ENCODE measurements around the gene ZPLD1.

The ZPLD1 gene

GRCh38 chr3:102471491-102471890, 36.7 kb downstream of the ZPLD1 start:
- Histone ChIP-seq H3K27ac (ENCODE audit: low read depth, low read length) (no peak overlapping the region), H4K20me1 (ENCODE audit: low read depth, low read length) (no peaks in the 10 kb centered on the region), H3K9me2 (replicated peaks; ENCODE audit: insufficient read depth, low read length) (no peaks in the 10 kb centered on the region), H2AFZ (ENCODE audit: low read depth, low read length, severe bottlenecking) (no peak overlapping the region), H3K36me3 (ENCODE audit: low read length) (no peaks in the 10 kb centered on the region), H3K79me2 (ENCODE audit: insufficient read depth, low read length) (no peaks in the 10 kb centered on the region), H3F3A (ENCODE audit: insufficient read depth) (no peaks in the 10 kb centered on the region), H3K9me3 (ENCODE audit: insufficient read depth, low read length) (no peaks in the 10 kb centered on the region), H3K27me3 (ENCODE audit: low read length) (no peaks in the 10 kb centered on the region), H3K9ac (ENCODE audit: low read length) (no peak overlapping the region), H3K4me3 (ENCODE audit: insufficient read depth, low read length, poor library complexity, severe bottlenecking) (no peak overlapping the region), H3K4me2 (ENCODE audit: low read depth, low read length, poor library complexity, severe bottlenecking) (no peak overlapping the region)
- TF ChIP-seq CTCF (IDR thresholded peaks at IDR 0.05; ENCODE audit: insufficient read depth, low read length, poor library complexity, severe bottlenecking) (no peak), EZH2phosphoT487 (conservative IDR thresholded peaks at IDR 0.05; ENCODE audit: low read length) (no peak)

GRCh38 chr3:102473648-102474047, 38.8 kb downstream of the ZPLD1 start:
- Histone ChIP-seq H3K9me2 (replicated peaks; ENCODE audit: insufficient read depth, low read length) (no peaks in the 10 kb centered on the region), H4K20me1 (ENCODE audit: low read depth, low read length) (no peaks in the 10 kb centered on the region), H3K27me3 (ENCODE audit: low read length) (no peaks in the 10 kb centered on the region), H3K27ac (ENCODE audit: low read depth, low read length) (no peak overlapping the region), H3F3A (ENCODE audit: insufficient read depth) (no peaks in the 10 kb centered on the region), H3K9ac (ENCODE audit: low read length) (no peak overlapping the region), H3K4me2 (ENCODE audit: low read depth, low read length, poor library complexity, severe bottlenecking) (no peak overlapping the region), H2AFZ (ENCODE audit: low read depth, low read length, severe bottlenecking) (no peak overlapping the region), H3K36me3 (ENCODE audit: low read length) (no peaks in the 10 kb centered on the region), H3K4me3 (ENCODE audit: insufficient read depth, low read length, poor library complexity, severe bottlenecking) (no peak overlapping the region), H3K79me2 (ENCODE audit: insufficient read depth, low read length) (no peaks in the 10 kb centered on the region), H3K9me3 (ENCODE audit: insufficient read depth, low read length) (no peaks in the 10 kb centered on the region)
- TF ChIP-seq EZH2phosphoT487 (conservative IDR thresholded peaks at IDR 0.05; ENCODE audit: low read length) (no peak), CTCF (IDR thresholded peaks at IDR 0.05; ENCODE audit: insufficient read depth, low read length, poor library complexity, severe bottlenecking) (no peak)

GRCh38 chr3:102474207-102474606, 39.4 kb downstream of the ZPLD1 start:
- Histone ChIP-seq H3K27ac (ENCODE audit: low read depth, low read length) (no peak overlapping the region), H2AFZ (ENCODE audit: low read depth, low read length, severe bottlenecking) (no peak overlapping the region), H3K4me2 (ENCODE audit: low read depth, low read length, poor library complexity, severe bottlenecking) (no peak overlapping the region), H3K9me2 (replicated peaks; ENCODE audit: insufficient read depth, low read length) (no peaks in the 10 kb centered on the region), H3K79me2 (ENCODE audit: insufficient read depth, low read length) (no peaks in the 10 kb centered on the region), H4K20me1 (ENCODE audit: low read depth, low read length) (no peaks in the 10 kb centered on the region), H3K36me3 (ENCODE audit: low read length) (no peaks in the 10 kb centered on the region), H3K9me3 (ENCODE audit: insufficient read depth, low read length) (no peaks in the 10 kb centered on the region), H3K9ac (ENCODE audit: low read length) (no peak overlapping the region), H3K4me3 (ENCODE audit: insufficient read depth, low read length, poor library complexity, severe bottlenecking) (no peak overlapping the region), H3F3A (ENCODE audit: insufficient read depth) (no peaks in the 10 kb centered on the region), H3K27me3 (ENCODE audit: low read length) (no peaks in the 10 kb centered on the region)
- TF ChIP-seq CTCF (IDR thresholded peaks at IDR 0.05; ENCODE audit: insufficient read depth, low read length, poor library complexity, severe bottlenecking) (no peak), EZH2phosphoT487 (conservative IDR thresholded peaks at IDR 0.05; ENCODE audit: low read length) (no peak)

Data from SU-DHL-6 (cell line).